NCI-H2107 treated with DMSO at 0.1 percent for 48 hours (cell line): ENCODE results near the gene PLPP7.
"Not testable (repeated sequence)": the region's sequence is repeated elsewhere in the genome, so short reads cannot be mapped to it uniquely, and the experiment has no call there.

Experiments used
- DNase-seq: peaks from one replicate; lab custom pipeline; 2025; ENCODE audit not compliant: unreplicated experiment; lab: John Stamatoyannopoulos, UW

Gene PLPP7

DNA sequence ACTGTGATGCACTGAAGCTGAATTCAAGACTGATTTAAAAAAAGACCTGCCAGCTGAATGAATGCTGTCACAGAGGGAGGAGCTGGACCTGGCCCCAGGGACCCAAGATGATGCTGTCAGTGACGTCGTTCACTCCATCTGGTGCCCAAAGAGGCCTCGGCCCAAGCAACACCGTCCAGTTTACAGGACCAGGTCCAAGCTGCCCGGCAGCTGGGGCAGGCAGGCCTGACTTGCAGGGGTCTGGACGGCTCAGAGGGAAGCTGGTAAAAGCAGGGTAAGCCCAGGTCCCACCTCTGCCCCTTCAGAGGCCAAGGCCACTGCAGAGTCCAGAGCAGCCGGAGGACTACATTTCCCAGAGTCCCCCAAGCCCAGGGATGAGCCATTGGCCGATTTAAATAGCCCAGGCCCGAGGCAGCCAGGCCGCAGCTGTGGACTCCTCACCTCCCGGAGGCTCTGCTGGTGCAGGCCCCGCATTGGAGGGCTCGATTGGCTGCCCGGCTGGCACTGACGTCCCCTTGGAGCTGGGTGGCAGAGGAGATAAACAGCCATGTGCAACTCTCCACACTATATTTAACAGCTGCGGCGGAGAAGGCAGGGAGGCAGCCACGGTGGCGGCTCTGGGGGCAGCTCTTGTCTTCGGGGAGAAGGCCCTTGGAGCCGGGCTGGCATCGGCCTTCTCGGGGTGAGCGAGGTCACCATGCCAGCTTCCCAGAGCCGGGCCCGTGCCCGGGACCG is at the start of gene PLPP7:
Gene PLPP7, plus strand, starts transcription at position 423 of the 735 bp plus-strand sequence. Its CDS starts 275 bp downstream, at position 698.
- DNase-seq = no peak

DNA sequence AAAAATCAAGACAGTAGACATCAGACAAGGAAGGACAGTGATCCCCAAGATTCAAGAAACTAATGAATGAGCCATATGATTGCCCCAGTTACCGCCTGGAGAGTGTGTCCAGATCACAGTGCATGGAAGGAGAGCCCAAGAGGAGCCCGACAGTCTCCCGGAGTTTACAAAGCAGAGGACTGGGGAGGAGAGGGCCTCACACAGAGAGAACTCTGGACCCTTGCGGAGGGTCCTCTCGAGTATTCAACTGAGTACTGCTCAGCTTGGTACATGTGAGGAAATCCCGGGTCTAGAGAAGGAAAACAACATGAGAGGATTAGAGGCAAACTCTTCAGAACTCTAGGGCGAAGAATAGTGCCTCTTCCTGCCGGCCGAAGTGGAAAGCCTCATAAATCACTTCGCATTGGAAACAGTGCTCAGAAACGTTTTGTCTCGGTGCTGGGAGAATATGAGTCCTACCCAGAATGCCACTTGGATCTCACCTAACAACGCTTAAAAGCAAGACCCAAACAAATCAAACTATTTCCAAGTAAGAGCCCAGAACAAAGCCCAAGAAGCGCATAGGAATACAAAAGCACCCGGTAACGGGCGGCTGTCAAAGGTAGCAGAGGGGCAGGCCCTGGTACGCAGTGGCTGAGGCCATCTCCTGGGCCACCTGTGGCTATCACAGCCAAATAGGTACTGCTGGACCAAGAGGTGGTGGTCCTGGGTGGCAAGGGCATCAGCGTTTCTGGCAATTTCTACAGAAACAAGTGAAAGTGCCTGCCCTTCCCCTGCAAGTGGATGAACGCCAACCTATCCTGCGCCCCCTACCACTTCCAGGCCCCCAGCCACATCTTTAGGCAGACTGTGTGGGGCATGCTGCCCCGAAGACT is 49.2 kb upstream of the PLPP7 start:
- DNase-seq = no peak

DNA sequence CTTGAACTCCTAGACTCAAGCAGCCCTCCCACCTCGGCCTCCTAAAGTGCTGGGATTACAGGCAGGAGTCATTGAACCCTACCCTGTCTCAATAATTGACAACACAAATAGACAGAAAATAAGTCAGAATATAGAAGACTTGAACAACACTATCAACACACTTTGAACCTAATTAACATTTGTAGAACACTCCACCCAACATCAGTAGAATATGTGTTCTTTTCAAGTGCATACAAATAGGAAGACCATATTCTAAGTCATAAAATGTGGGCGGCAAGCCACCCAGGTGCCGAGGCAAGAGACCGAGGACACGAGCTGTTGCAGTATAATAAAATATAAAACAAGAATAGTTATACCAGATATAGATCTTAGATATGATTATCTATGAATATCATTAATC is 45.2 kb upstream of the PLPP7 start:
- DNase-seq = not testable (repeated sequence)

DNA sequence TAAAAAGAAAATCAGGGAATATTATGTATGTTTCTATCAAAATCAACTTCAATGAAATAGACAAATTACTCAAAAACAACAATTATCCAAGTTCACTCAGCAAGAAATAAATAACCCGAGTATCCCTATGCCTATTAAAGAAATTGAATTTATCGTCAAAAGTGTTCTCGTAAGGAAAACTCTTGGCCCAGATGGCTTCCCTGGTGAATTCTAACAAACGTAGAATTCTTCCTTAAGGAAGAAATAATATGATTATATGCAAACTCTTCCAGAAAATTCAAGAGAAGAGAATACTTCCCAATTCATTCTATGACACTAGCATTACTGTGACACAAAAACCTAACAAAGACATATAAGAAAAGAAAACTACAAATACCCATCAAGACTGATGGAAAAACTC is 42.9 kb upstream of the PLPP7 start:
- no peak for DNase-seq

DNA sequence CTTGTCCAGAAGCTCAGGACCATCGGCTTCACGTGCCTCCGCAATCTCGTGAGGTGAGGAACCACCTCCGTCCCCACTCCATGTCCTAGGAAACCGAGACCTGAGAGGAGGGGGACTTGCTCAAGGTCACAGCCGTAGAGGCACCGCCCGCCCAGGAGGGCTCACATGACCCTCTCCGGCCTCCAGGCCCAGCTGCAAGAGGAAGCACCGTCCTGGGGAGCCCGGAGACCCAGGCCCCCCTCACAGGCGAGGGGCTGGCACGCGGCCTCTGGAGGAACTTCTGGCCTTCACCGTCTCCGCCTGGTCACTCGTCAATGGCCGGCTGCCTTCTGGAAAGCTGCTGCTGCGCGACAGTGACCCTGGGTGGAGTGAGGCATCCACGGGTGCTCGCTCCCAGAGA is 37.4 kb upstream of the PLPP7 start:
- no peak for DNase-seq

DNA sequence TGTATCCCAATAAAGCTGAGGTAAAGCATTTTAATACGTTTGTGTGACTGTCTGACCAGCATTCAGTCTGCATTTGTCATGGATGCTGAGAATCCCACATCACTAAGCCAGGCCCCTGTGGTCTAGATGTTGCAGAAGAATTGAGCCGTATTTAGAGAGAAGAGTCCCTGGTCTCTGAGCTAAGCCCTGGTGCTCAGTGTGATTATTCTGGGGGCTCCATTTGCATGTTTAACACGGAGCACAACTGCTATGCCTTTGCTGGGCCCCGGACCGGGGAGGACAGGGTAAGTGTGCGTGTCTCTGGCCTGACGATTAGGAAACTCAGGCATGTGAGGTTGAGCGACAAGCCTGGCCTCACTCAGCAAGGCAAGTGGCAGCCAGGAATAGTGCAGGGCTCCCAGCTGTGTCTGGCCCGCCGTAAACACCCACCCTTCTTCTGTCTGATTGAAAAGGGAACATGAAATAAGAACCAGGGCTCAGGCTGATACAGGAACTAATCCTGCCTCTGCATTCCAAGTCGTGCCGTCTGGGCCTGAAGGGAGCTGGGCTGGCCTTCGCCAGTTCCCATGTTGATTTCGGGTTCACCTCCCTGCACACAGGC is 35.5 kb upstream of the PLPP7 start:
- no peak for DNase-seq

DNA sequence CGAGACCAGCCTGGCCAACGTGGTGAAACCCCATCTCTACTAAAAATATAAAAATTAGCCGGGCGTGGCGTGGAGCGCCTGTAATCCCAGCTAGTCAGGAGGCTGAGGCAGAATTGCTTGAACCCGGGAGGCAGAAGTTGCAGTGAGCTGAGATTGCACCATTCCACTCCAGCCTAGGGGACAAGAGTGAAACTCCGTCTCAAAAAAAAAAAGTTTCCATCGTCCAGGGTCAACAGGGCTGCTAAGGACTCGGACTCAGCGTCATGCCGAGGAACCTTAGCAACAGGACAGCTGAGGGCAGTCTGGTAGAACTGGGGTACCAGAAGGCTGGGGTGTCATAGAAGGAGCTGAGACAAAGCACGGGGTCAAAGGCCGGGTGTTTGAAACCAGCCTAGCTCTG is 34.9 kb upstream of the PLPP7 start:
- no peak for DNase-seq

DNA sequence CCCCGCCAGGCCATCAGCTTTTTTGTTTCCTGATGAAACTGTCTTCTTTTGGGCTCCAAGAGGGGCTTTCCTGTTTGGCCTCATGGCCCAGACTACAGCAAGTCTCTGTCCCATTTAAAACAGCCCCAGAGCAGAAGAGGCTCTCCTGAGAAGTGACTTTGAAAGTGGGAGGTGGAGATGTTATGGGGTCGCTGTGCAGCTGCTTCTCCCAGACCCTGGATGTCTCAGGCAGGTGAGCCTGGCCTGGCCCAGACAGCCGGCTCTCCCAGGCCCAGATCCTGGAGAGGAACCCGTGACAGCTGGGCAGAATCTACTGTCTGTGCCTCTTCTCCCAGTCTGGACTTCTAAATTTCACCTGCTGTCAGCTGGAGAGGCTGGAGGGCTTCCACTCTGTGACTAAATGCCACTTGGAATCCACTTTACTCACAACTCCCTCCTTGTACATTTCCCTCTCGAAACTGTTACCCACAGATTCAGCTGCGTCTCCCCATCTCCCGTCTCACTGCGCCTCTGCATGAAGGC is 33.8 kb upstream of the PLPP7 start:
- DNase-seq = no peak

DNA sequence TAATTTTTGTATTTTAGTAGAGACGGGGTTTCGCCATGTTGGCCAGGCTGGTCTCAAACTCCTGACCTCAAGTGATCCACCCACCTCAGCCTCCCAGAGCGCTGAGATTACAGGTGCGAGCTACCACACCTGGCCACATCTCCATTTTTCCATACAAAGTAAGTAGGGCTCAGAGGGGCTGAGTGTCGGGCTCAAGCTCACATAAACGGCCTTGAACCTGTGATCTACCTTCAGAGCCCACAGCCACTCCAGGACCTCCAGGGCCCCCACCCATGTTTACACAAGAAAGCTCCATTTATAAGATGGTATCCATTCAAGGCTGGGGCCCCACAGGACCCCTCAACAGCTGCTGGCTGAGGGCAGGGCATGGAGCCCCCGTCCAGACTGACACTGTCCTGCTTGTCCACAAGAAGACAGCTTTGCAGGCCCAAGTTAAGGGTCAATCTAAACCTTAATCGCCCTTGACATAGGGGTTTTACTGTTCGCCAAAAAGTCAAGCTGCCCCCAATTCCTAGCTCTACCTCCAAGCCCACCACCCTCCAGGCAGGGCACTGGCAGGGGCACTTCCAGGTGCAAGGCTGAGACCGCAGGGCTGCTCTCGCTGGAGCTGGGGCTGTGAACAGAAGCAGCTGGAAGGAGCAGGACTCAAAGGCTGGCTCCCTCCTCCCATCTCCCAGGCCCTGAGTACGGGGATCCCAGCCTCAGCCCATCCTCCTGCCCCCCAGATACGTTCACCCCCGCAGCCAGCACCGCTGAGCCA is 32.1 kb upstream of the PLPP7 start:
- DNase-seq = no peak

DNA sequence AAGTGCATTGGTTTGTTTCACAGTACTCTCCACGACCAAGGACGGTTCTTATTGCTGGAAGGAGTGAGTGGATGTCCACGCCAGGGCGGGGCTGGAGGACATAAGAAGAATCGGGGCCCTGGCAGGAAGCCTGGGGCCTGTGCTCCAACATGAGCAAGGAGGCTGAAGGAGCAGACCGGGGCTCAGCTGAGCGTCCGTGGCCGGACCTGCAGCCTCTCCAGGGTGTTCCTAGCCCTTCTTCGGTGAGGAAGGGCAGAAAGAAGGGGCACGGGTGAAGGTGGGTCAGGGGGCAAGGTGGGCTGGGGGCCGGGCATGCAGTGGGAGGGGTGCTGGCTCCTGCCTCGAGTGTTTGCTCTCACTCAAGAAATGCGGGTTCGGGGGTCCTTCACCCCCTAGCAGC is 31.3 kb upstream of the PLPP7 start:
- no peak for DNase-seq

DNA sequence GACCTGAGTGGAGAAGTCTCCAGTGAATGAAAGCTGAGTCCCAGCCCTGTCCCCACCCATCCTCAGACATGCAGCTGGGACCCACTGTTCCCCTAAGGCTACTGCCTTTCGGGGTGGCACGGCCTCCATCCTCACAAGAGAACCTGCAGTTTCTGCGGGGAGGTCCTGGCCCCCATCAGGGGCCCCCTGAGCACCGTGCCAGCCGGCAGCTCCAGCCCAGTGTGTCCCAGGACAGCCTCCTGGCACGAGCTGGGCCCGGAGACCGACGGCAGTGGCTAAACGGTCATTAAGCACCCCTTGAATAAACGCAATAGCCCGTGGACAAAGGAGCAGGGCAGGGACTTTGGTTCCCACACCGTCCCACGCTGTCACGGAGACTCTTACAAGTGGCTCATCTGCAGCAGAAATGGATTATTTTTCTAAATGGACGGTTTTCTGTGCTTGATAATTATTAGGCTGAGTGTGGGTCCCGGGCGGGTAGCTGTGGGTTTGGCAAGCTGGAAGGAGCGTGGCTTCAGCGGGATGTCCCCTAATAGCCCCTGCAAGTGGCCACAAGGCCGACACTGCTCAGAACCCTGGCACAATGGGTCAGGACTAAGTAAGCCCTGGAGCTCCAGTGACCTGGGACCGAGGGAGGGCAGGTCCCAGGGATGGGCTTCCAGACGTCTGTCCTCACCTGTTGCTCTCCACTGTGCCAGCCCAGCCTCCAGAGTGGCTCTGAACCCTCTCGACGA is 30.7 kb upstream of the PLPP7 start:
- DNase-seq = no peak

DNA sequence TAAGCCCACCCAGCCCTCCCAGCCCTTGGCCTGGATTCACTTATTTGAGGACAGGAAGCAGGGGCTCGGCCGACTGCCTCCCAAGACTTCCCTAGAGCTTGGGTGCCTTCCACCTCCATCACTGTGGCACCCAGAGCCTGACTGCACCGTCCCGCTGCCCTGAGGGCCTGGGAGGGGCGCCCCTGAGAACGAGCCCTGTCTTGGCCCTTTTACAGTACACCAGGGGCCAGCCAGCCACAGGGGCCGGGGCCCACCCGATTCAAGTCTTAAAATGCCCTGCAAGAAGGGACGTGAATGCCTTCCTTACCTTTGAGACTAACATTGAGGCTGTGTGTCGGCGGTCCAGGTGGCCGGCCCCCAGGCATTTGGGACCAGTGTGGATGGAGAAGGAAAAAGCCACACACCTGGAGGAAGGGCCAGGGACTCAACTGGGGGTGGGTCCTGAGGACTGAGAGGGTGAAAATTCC is 30.1 kb upstream of the PLPP7 start:
- no peak for DNase-seq

DNA sequence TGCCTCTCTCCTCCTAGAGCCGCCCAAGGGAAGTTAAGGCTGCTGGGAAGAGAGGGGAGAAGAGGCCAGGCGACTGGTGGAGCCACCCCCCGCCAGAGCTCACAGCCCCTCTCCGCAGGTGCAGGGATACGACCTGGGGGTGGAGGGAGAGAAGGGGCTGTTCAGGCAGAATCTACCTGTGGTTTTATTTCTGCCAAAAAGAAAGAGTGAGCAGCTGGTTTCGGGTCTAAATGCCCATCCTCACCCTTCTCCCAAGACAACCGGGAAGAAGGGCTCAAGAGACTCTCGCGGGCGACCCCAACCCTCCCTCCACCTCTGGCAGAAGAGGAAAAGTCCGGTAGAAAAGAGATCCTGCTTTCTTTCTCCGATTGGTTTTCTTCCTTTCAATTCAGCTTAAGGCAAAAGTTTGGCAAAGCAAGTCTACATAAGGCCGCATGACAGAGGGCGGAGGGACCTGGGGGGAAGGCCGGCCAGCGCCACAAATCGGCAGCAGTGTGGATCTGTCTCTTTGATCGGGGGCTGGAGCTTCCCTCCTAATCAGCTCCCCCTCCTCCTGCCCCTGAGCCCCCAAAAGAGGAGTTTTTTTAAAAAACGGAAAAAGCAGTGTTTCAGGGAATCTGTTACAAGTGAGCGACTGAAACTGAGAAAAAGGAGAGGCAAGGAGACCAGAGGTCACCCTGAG is 29.5 kb upstream of the PLPP7 start:
- DNase-seq = no peak

DNA sequence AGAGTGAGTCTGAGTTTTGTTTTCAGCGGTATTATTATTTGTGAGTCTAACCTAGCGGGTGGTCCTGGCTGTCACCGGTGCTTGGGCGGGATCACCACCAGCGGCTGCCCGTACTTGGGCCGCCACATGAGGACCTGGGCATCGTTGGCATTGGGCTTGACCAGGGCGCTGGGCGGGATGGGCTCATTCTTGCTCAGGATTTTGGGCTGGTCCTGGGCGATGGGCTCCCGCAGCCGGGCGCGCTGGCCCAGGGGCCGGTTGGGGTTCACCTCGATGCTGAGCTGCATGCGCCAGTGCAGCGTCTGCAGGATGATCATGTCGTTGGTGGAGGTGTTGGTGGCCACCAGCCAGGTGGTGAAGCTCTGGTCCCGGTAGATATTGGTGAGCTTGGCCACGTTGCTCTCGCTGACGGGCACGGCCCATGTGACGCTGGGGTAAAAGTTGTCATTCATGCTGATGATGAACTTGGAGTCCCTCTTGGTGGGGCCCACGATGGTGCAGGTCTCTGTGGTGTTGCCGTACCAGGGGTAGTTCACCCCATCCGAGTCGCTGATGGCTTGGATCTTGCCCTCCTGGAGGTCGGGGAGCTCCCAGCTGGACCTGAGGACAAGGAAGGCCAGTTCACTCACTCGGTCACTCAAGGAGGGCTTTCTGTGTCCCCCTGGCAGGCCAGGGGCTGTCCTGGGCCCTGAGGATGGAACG is 28.6 kb upstream of the PLPP7 start:
- no peak for DNase-seq

DNA sequence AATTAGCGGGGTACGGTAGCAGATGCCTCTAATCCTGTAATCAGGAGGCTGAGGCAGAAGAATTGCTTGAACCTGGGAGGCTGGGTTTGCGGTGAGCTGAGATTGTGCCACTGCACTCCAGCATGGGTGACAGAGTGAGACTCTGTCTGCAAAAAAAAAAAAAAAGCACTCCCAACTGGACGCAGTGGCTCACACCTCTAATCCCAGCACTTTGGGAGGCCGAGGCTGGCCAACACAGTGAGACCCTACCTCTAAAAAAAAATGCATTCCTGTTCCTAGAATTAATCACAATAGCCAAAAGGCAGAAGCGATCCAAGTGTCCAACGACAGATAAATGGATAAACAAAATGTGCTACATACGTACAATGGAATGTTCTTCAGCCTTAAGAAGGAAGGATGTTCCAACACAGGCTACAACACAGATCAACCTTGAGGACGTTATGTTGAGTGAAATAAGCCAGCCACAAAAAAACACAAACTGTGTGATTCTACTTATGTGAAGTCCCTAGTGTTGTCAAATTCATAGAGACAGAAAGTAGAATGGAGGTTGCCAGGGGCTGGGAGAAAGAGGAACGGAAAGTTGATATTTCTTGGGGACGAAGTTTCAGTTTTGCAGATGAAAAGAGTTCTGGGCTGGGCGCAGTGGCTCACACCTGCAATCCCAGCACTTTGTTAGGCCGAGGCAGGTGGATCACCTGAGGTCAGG is 27.0 kb upstream of the PLPP7 start:
- DNase-seq = no peak

DNA sequence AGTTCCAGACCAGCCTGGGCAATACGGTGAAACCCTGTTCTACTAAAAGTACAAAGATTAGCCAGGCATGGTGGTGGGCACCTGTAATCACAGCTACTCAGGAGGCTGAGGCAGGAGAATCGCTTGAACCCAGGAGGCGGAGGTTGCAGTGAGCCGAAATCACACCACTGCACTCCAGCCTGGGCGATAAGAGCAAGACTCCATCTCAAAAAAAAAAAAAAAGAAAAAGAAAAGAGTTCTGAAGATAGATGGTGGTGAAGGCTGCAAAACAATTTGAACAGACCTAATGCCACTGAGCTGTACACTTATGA is 26.5 kb upstream of the PLPP7 start:
- not testable (repeated sequence) for DNase-seq

DNA sequence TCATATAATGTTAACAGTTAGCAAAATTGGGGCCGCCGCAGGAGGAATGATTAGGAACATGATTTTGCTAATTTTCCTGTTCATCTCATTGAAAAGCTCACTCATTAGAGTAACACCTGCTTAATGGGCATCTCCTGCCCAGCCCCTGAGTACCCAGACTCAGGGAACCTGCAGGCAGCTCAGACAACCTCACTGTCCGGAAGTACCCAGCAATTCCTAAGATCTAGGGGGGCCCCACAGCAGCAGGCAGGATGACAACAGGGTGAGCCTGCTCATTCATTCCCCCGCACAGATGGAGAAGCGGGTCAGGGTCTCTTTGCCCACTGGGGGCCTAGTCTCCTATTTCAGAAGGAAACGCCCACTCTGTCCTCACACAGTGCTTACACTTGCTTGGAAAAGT is 25.8 kb upstream of the PLPP7 start:
- DNase-seq = no peak

DNA sequence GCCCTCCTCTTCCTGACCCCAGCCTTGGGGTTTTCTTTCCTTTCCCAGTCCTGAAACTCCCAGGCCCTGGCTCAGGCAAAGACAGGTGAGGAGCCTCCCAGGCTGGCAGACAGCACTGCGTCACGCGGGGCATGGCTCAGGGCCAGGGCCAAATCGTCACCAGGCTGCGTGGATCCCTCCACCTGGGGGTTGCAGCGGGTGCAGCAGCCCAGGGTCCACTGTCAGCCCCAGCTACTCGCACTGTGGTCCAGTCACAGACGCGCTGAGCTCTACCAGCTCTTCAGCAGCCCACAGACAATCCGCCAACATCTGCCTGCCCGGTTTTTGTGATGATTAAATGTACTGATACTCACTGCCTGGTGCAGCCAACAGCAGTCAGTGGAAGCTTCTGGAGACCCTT is 25.3 kb upstream of the PLPP7 start:
- no peak for DNase-seq
